Stomach (tissue), 9 donors: ENCODE results near the gene CNTN5. TPM values are rescaled to one million over a fixed set of nuclear protein-coding genes. Genes with fewer than 3 reads are reported as not detected.

Experiments
- DNase-seq, 2 donors: peaks; one replicate each; pipeline versions ENCODE4 v3.0.0 to v3.0.0-alpha.2; 2013 to 2019
- H3K27ac ChIP-seq, 5 donors: fragments of 200-600 bp in 4 of 5; sonication (generic) in 4 of 5; one replicate each; pipeline ENCODE4 v1.5.1; 2013 to 2019; ENCODE audit warnings: mild to moderate bottlenecking in 1 of 5, moderate library complexity in 1 of 5
- H3K27me3 ChIP-seq, 3 donors: fragments of 200-600 bp; sonication (generic); one replicate each; pipeline ENCODE4 v1.5.1; 2017 to 2019; ENCODE audit warnings: mixed run types in 1 of 3
- H3K36me3 ChIP-seq, 4 donors: fragments of 200-600 bp; sonication (generic); 1 replicate in 3 of 4; 2 replicates in 1 of 4; pipeline ENCODE4 v1.5.1; 2016 to 2019
- H3K4me1 ChIP-seq, 4 donors: fragments of 200-600 bp; sonication (generic); one replicate each; pipeline ENCODE4 v1.5.1; 2016 to 2019
- H3K4me3 ChIP-seq, 4 donors: fragments of 200-600 bp; sonication (generic) in 3 of 4; one replicate each; pipeline ENCODE4 v1.5.1; 2016 to 2019; ENCODE audit warnings: mild to moderate bottlenecking in 1 of 4
- H3K9me3 ChIP-seq, 4 donors: fragments of 200-600 bp; sonication (generic); one replicate each; pipeline ENCODE4 v1.5.1; 2016 to 2019
- EP300 ChIP-seq: sonication (generic); formaldehyde crosslinking; IDR thresholded peaks from one replicate; pipeline ENCODE4 v1.6.1; 2017; ENCODE audit warnings: antibody characterized with exemption
- POLR2A ChIP-seq, 4 donors: fragments of 450-650 bp; IDR thresholded peaks; one replicate each; pipeline ENCODE4 v1.6.1; 2016; ENCODE audit warnings: antibody characterized with exemption in 4 of 4, control low read depth in 2 of 4, mild to moderate bottlenecking in 1 of 4, moderate library complexity in 1 of 4
- POLR2AphosphoS5 ChIP-seq, 3 donors: sonication (generic); formaldehyde crosslinking; IDR thresholded peaks; one replicate each; pipeline ENCODE4 v1.6.1; 2016; ENCODE audit warnings: antibody characterized with exemption in 3 of 3
- WGBS, 5 donors: extraction: QIAGEN DNeasy Blood & Tissue Kit in 3 of 5; methylation state at CpG; one replicate each; pipeline versions ENCODE4 v1.1.5 to v1.1.7; 2013 to 2018; 5-methylcytosine and 5-hydroxymethylcytosine counted together
- intact Hi-C: fragments of 100-400 bp; cut with DNase I; formaldehyde crosslinking; loops from one replicate; pipeline ENCODE4 v1.15.1; 2023; ENCODE audit warnings: low total_unique reads
- polyA plus RNA-seq, 3 donors: library from polyadenylated mRNA; stranded (reverse); fragments of 200-250 nt; gene quantifications; one replicate each; pipeline ENCODE4 v1.2.3, GENCODE V29; 2013
- total RNA-seq, 5 donors: library from RNA; depleted of rRNA; stranded (reverse); fragments of >200 nt; gene quantifications; one replicate each; pipeline versions ENCODE4 v1.1.0 to v1.2.3, GENCODE V29; 2014 to 2016
- TF ChIP-seq, protein P1 (sequence below), 7 experiments: fragments of 450-650 bp in 4 of 7; fragments of 200-600 bp in 3 of 7; sonication (generic) in 3 of 7; IDR thresholded peaks; one replicate each; pipeline ENCODE4 v1.5.1; 2016 to 2019; ENCODE audit warnings: antibody characterized with exemption in 7 of 7, control low read depth in 2 of 7, mild to moderate bottlenecking in 1 of 7
- donor health status: healthy with polysubstance abuse.
- donor health status: Bipolar disorder and iron deficiency.
- donor health status: healthy.

The CNTN5 gene
- total and polyA plus RNA-seq, 8 donors, result 0.05 to 9.9 TPM; not detected in 6

DNA sequence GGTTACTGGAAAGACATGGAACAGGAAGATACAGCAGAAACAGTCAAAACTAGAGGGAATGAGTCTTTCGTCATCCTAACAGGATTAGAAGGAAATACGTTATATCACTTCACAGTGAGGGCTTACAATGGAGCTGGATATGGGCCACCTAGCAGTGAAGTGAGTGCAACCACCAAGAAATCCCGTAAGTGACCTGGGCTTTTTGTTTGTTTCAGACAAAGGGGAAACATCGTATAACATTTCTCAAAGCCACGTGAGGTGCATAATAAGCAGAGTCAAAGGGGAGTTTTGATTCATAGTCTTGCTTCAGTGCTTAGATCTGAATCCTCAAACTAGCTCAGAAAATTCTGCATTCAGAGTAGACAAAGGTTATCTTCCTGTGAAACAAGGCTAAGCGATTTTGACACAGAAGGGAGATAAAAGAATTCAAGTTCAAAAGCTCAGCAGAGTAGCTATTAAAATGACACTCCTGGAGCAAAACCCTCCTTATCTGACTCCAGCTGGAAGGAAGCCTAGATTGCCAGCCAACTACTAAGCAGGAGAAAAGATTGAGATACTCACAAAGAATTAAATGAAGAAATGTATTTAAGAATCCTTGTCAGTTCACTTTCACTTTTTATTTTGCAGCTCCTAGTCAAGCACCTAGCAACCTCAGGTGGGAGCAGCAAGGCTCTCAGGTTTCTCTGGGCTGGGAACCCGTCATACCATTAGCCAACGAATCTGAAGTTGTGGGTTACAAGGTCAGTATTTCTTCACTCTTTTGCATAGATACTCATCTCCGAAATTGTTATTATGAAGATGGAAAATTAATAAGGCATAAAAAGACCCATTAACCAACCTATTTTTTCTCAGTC, 1319.9 kb downstream of the CNTN5 start:
- TF ChIP-seq, protein P1, sequence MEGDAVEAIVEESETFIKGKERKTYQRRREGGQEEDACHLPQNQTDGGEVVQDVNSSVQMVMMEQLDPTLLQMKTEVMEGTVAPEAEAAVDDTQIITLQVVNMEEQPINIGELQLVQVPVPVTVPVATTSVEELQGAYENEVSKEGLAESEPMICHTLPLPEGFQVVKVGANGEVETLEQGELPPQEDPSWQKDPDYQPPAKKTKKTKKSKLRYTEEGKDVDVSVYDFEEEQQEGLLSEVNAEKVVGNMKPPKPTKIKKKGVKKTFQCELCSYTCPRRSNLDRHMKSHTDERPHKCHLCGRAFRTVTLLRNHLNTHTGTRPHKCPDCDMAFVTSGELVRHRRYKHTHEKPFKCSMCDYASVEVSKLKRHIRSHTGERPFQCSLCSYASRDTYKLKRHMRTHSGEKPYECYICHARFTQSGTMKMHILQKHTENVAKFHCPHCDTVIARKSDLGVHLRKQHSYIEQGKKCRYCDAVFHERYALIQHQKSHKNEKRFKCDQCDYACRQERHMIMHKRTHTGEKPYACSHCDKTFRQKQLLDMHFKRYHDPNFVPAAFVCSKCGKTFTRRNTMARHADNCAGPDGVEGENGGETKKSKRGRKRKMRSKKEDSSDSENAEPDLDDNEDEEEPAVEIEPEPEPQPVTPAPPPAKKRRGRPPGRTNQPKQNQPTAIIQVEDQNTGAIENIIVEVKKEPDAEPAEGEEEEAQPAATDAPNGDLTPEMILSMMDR (IDR thresholded peaks at IDR 0.05), result no peak
- TF ChIP-seq EP300 (no peak), POLR2A (IDR thresholded peaks at IDR 0.05) (no peak), POLR2AphosphoS5 (IDR thresholded peaks at IDR 0.05) (no peak)
- no peaks in the 10 kb centered on the region for H3K36me3 ChIP-seq
- H3K27me3 ChIP-seq, result no peaks in the 10 kb centered on the region
- DNase-seq, result peak in 1 of 2 donors; percentile 11
- no peak overlapping the region for H3K4me3 ChIP-seq
- H3K9me3 ChIP-seq, result no peaks in the 10 kb centered on the region
- no peaks in the 10 kb centered on the region for H3K4me1 ChIP-seq
- intact Hi-C loops, result no loop called here
- no peak overlapping the region for H3K27ac ChIP-seq
- whole genome bisulfite sequencing, 5 donors, result 24 to 42% (median 34%) methylated on average over 9 of the region's 9 CpGs

DNA sequence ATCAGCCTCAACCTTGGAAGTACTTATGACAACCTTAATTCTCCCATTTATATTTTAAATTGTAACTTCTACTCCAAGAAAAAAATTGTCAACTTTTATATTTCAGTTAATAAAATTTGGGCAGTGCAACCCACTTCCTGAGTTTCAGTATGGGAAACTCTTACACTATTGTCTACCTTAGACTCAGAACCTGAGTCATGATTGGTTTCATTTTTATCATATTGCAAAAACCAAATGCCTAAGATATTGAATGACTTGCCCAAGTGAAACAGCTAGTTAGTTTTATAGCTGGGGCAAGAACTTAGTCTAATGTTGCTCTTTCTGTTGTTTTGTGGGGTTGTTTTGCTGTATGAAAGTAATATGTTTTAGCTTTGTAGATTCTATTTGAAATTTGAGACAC, 1332.3 kb downstream of the CNTN5 start:
- Histone ChIP-seq H3K4me3 (no peak overlapping the region), H3K4me1 (no peaks in the 10 kb centered on the region), H3K36me3 (no peaks in the 10 kb centered on the region), H3K27ac (no peak overlapping the region), H3K9me3 (no peaks in the 10 kb centered on the region), H3K27me3 (no peaks in the 10 kb centered on the region)
- intact Hi-C loops, result no loop called here
- TF ChIP-seq POLR2A (IDR thresholded peaks at IDR 0.05) (no peak), EP300 (no peak), POLR2AphosphoS5 (IDR thresholded peaks at IDR 0.05) (no peak)
- TF ChIP-seq, protein P1 (IDR thresholded peaks at IDR 0.05), result no peak
- no peak for DNase-seq

DNA sequence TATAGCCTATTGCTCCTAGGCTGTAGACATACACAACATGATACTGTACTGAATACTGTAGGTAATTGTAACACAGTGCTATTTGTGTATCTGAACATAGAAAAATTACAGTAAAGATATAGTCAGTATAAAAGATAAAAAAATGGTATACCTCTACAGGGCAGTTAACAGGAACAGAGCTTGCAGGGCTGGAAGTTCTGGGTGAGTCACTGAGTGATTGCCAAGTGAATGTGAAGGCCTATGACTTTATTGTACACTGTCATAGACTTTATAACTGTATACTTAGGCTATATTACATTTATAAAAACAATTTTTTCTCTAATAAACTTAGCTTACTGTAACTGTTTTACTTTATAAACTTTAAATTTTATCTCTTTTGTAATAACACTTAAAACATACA, 1334.0 kb downstream of the CNTN5 start:
- TF ChIP-seq, protein P1 (IDR thresholded peaks at IDR 0.05), result no peak
- TF ChIP-seq EP300 (no peak), POLR2A (IDR thresholded peaks at IDR 0.05) (no peak), POLR2AphosphoS5 (IDR thresholded peaks at IDR 0.05) (no peak)
- no peaks in the 10 kb centered on the region for H3K4me1 ChIP-seq
- no peak for DNase-seq
- intact Hi-C loops, result no loop called here
- H3K27me3 ChIP-seq, result no peaks in the 10 kb centered on the region
- H3K36me3 ChIP-seq, result no peaks in the 10 kb centered on the region
- H3K27ac ChIP-seq, result no peak overlapping the region
- no peak overlapping the region for H3K4me3 ChIP-seq
- no peaks in the 10 kb centered on the region for H3K9me3 ChIP-seq

DNA sequence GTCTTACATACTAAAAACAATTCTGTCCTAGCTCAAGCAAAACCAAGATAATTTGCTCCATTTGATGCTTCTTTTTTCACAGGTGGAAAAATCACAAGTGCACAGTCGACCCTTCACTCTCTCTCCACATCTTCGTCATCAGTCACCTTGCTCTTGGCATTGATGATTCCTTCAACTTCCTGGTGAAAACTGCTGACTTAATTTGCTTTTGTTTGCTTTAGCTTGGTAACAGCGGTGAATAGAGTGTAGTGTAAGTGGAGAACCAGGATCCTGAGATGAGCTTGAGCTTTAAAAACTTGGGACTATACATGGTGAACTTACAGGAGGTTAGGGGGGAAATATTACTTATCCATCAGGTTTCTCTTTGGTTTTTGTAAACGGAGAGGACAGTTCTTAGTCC, 1335.3 kb downstream of the CNTN5 start:
- Histone ChIP-seq H3K36me3 (no peaks in the 10 kb centered on the region), H3K27me3 (no peaks in the 10 kb centered on the region), H3K9me3 (no peaks in the 10 kb centered on the region), H3K4me3 (no peak overlapping the region), H3K4me1 (no peaks in the 10 kb centered on the region), H3K27ac (no peak overlapping the region)
- peak in 1 of 2 donors; percentile 2 for DNase-seq
- intact Hi-C loops, result no loop called here
- TF ChIP-seq POLR2A (IDR thresholded peaks at IDR 0.05), result no peak
- TF ChIP-seq, protein P1 (IDR thresholded peaks at IDR 0.05), result no peak
- 32 to 52% (median 44%) methylated on average over 4 of the region's 4 CpGs for WGBS, 5 donors
